ENCODE results near the gene ZNF827.

Gene ZNF827

DNA sequence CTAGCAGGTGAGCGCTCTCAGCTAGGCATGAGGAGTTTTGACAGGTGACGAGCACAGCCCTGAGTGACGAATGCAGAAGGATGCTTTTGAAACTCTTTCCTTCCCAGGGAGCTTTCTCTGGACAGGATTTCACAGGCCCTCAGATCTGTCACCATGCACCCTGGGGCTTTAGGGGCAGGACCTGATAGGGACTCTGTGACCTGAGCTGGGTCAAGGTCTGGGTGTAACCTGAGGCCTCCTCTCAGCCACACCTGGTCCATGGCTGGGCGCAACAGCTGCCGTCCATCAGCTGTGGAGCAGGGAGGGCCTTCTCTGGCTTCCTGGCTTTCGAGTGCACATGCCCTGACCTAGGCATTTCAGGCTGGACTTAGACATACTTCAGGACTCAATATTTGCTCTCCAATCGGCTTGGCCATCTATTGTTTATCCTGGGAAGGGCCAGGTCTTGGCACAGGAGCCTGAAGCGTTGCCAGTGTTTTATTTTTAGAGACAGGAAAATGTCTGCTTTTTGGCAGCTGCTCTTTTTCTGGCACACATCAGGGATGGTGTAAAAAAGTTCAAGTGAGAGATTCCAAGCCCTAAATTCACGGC, 202.3 kb downstream of the ZNF827 start:
- no peak for FAIRE-seq

- FAIRE-seq = no peak
These were observed 202.8 kb downstream of the ZNF827 start for GRCh38 chr4:145735827-145736226.

DNA sequence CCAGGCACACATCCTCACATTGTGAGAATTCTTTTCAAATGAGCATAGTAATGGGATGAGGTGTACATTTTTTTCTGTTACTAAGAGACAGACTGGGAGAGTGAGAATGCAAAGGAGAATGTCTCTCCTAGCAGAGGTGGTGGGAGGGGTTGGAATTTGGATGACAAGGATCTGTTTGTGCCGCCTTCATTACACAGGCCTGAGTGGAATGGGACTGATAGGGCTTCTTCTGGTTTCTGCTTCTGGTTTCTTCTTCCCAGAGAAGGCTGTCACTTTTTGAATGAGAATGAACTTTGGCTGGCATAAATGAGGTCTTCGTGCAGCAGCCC, 203.3 kb downstream of the ZNF827 start:
- no peak for FAIRE-seq

- FAIRE-seq = no peak
These were observed 203.9 kb downstream of the ZNF827 start for GRCh38 chr4:145734576-145735346.

GRCh38 chr4:145734031-145734430, 204.6 kb downstream of the ZNF827 start:
- no peak for FAIRE-seq

- FAIRE-seq = no peak
These were observed 205.4 kb downstream of the ZNF827 start for GRCh38 chr4:145732895-145733880.

DNA sequence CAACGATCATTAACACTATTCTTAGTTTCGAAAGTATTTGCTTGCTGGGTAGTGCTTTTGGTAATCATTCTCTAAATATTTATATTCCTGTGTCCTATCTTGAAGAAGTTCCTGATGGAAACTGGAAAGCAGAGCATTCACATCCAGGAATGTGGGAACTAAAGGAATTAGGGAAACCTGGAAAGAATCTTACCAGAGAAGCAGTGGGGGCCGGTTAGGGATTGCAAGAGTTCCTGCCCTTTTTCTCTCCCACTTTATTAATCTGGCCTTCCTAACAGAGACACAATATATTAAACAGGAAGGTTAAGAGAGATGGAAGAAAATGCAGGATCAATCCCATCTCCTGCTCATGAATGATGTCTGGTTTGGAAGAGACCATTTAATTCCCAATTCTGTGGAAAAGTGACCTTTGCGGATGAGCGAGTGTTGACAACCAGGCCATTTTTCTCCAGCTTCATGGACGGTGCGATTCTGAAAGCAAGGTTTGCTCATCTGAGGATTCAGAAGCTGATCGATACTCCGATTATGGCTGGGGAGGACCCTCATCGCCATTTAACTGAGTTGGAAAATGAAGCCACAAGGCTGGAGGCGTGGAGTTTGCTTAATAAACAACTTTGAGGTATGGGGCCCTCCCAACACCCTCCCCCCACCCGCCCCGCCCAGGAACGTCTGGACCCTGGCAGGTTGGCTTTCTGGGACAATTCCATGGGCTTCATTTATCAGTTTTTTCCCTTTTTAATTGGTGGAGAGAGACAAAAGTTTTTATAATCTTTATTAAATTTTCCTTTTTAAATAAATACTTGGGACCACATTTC, 206.4 kb downstream of the ZNF827 start:
- FAIRE-seq = no peak

GRCh38 chr4:145731028-145731427, 207.6 kb downstream of the ZNF827 start:
- no peak for FAIRE-seq

- no peak for FAIRE-seq
These were observed 208.6 kb downstream of the ZNF827 start for GRCh38 chr4:145730026-145730425.

DNA sequence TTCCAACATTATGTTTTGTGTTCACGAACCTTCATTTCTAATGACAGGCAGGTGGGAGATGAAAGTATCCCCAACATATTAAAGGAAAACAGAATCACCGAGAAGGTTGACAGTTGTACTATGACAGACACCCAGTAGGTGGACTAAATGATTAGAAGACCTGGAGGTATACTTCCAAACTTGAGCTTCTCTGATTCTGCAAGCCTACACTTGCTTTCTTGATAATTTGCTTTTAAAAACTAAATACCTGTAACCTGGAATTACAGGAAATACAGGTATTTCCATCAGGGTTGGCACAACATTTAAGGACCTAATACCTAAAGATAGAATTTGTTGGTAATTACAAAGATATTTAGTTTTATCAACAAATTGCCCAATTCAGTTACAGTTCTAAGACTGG, 215.3 kb downstream of the ZNF827 start:
- no peak for FAIRE-seq

DNA sequence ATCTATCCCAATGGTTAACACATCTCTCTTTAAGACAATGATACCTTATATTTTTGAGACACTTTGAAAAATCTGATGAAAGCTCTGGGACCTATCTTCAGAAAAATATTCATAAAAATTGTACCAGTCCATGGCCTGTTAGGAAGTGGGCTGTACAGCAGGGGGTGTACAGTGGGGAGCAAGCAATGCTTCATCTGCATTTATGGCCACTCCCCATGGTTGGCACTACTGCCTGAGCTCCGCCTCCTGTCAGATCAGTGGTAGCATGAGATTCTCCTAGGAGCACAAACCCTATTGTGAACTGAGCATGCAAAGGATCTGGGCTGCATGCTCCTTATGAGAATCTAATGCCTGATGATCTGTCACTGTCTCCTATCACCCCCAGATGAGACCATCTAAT, 216.1 kb downstream of the ZNF827 start:
- FAIRE-seq = no peak

DNA sequence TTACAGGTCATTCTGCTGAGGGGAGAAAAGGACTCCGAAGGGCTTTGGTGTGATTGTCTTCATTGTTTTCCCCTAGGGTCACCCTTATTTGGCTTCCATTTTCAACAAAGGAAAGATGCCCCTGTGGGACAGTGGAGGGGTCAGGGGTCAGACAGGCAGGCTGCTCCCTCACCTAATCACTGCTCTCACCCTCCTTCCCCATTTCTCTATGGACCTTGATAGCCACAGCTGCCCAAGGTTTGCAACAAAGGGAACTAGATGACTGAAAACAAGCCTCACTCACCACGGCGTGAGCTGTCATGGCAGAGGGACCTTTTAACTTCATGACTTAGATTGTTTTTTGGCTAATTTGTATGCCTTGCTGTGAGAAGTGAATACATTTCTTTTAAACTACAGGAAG, 218.0 kb downstream of the ZNF827 start:
- FAIRE-seq = no peak

GRCh38 chr4:145719752-145720624, 218.6 kb downstream of the ZNF827 start:
- FAIRE-seq = no peak

GRCh38 chr4:145716661-145717200, 221.9 kb downstream of the ZNF827 start:
- FAIRE-seq = no peak

- FAIRE-seq = no peak
These were observed 222.4 kb downstream of the ZNF827 start for GRCh38 chr4:145716200-145716599.

DNA sequence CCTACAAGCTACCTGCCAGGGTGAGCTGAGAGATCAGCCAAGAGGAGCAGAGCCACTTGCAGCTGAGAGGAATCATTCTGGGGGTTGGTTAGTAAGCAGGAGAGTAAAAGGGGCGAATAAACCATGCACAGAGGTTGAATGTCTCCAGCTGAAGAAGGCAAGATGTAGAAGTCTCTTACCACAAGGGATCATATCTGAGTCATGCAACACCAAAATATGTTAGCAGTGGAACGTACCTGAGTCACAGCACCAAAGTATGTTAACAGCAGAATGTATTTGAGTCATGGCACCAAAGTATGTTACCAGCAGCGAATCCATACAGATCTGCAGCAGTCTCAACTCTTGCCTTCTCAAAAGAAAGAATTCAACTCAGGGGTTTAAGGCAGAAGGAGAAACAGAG, 228.8 kb downstream of the ZNF827 start:
- FAIRE-seq = no peak

DNA sequence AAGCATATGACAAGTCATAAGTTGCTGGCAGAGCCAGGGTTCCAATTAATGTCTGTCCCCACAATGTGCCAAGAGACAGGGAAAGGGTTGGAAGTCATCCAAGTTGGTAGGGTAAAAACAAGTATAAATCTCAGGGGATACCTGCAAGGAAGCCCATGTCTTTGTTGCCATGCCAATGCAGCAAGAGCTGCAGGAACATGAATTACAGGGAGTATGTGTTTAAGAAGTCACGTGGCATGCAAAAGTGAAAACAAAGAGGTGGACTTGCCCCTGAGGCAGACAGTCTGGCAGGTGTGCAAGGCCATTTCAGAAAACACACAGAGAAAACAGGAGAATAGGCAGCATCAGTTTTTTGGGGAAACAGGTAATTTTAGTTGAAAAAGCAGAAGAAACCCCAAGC, 229.3 kb downstream of the ZNF827 start:
- FAIRE-seq = no peak

All from colon (tissue), 2 donors.